AG04450 (cell line): ENCODE data around the gene ITGB5. TPM values are rescaled to one million over a fixed set of nuclear protein-coding genes. Genes with fewer than 3 reads are reported as not detected.

ENCODE experiments used
- CTCF ChIA-PET: fragments of 300-600, 350-600 bp; formaldehyde crosslinking; extraction: SDS; loops from one replicate; lab custom pipeline; 2022; ENCODE audit warnings: antibody characterized with exemption, inconsistent platforms; lab: Charles Lee
- POLR2A ChIA-PET: fragments of 350-600 bp; formaldehyde crosslinking; extraction: SDS; loops from one replicate; lab custom pipeline; 2021; ENCODE audit warnings: antibody characterized with exemption, inconsistent platforms; lab: Yijun Ruan, JAX
- DNase-seq: peaks from one replicate; pipeline ENCODE4 v3.0.0-alpha.2; 2011; ENCODE audit warnings: low read depth, low spot score
- H3K27ac ChIP-seq: one replicate; pipeline ENCODE4 v1.5.1; 2012; ENCODE audit warnings: low read depth, low read length, control low read depth
- H3K27me3 ChIP-seq: one replicate; pipeline ENCODE4 v1.6.0; 2012; ENCODE audit warnings: low read length; ENCODE audit not compliant: control insufficient read depth, insufficient read depth
- H3K4me3 ChIP-seq: 2 replicates; pipeline ENCODE4 v1.5.1; 2011; ENCODE audit warnings: mild to moderate bottlenecking, low read depth, low read length, control low read depth
- H3K9me3 ChIP-seq: 2 replicates; pipeline ENCODE4 v1.5.1; 2012; ENCODE audit warnings: low read length; ENCODE audit not compliant: control insufficient read depth, insufficient read depth
- CTCF ChIP-seq: IDR thresholded peaks from 2 replicates; pipeline ENCODE4 v1.5.1; 2011; ENCODE audit warnings: low read depth, low read length, control low read depth, inconsistent platforms
- polyA plus RNA-seq: library from polyadenylated mRNA; depleted of rRNA; stranded (reverse); fragments of >200 nt; gene quantifications from 2 replicates; pipeline ENCODE4 v1.2.3, GENCODE V29; 2011

The ITGB5 gene
- polyA plus RNA-seq, 1 experiment: 127 TPM

- Histone ChIP-seq H3K4me3 (no peak overlapping the region), H3K27ac (peak overlapping the region; percentile 0), H3K27me3 (no peaks in the 10 kb centered on the region), H3K9me3 (no peaks in the 10 kb centered on the region)
- no peak for TF ChIP-seq CTCF
- POLR2A ChIA-PET: interaction anchor here (0.6 to 0.9 kb wide), 2 partner anchors 18 to 1387 kb away, joined by 3 to 6 read pairs; no protein-coding TSS in a partner anchor
- CTCF ChIA-PET: no interaction called here
- DNase-seq: no peak
Measured at GRCh38 chr3:124837065-124837464, 50.1 kb downstream of the ITGB5 start.

GRCh38 chr3:124836448-124836847 is 50.7 kb downstream of the ITGB5 start:
- H3K4me3 ChIP-seq: no peak overlapping the region
- H3K27me3 ChIP-seq: no peaks in the 10 kb centered on the region
- no peak for TF ChIP-seq CTCF
- DNase-seq: no peak
- no peaks in the 10 kb centered on the region for H3K9me3 ChIP-seq
- ChIA-PET CTCF (interaction anchor here (0.6 kb wide), 1 partner anchor 14 kb away, joined by 4 read pairs; no protein-coding TSS in a partner anchor), POLR2A (interaction anchor here (0.6 to 0.9 kb wide), 2 partner anchors 17 to 1386 kb away, joined by 3 to 6 read pairs; no protein-coding TSS in a partner anchor)
- no peak overlapping the region for H3K27ac ChIP-seq

GRCh38 chr3:124834723-124835718 is 52.1 kb downstream of the ITGB5 start:
- no peaks in the 10 kb centered on the region for H3K9me3 ChIP-seq
- peak overlapping the region; percentile 96 for H3K27ac ChIP-seq
- ChIA-PET CTCF (interaction anchor here (0.6 kb wide), 1 partner anchor 74 kb away, joined by 3 read pairs; no protein-coding TSS in a partner anchor), POLR2A (interaction anchor here (0.5 to 1.3 kb wide), 5 partner anchors 11 to 61 kb away, joined by 3 to 4 read pairs (median 4); no protein-coding TSS in a partner anchor)
- peak; percentile 96 for DNase-seq
- no peaks in the 10 kb centered on the region for H3K27me3 ChIP-seq
- no peak overlapping the region for H3K4me3 ChIP-seq
- no peak for TF ChIP-seq CTCF

- Histone ChIP-seq H3K27me3 (no peaks in the 10 kb centered on the region), H3K4me3 (no peak overlapping the region), H3K9me3 (no peaks in the 10 kb centered on the region), H3K27ac (peak overlapping the region; percentile 65)
- DNase-seq: no peak
- ChIA-PET CTCF (interaction anchor here (0.9 kb wide), 1 partner anchor 12 kb away, joined by 3 read pairs; no protein-coding TSS in a partner anchor), POLR2A (no interaction called here)
- no peak for TF ChIP-seq CTCF
Measured at GRCh38 chr3:124833710-124834332, 53.3 kb downstream of the ITGB5 start.
